ENCODE data around the gene TMEM183A. TPM values are rescaled to one million over a fixed set of nuclear protein-coding genes. Genes with fewer than 3 reads are reported as not detected.

Gene TMEM183A
- total RNA-seq, 1 experiment from 2014 or later: 64.7 TPM

GRCh38 chr1:203037509-203038190 lies 30.5 kb downstream of the TMEM183A start:
- TF ChIP-seq RAD21 (IDR thresholded peaks at IDR 0.05; ENCODE audit: low read depth) (no peak), EGR1 (IDR thresholded peaks at IDR 0.05; ENCODE audit: low read depth) (no peak), ZBTB33 (IDR thresholded peaks at IDR 0.05; ENCODE audit: extremely low read depth, insufficient replicate concordance, low read length) (no peak)
- Histone ChIP-seq H3K79me2 (ENCODE audit: insufficient read depth, low read length) (no peaks in the 10 kb centered on the region), H3K4me2 (ENCODE audit: low read length) (no peak overlapping the region), H3K4me3 (replicated peaks in 1 of 2; ENCODE audit: low read depth in 1 of 2, low read length in 2 of 2) (no peak overlapping the region), H3K9ac (ENCODE audit: low read length) (no peak overlapping the region), H4K20me1 (ENCODE audit: insufficient read depth) (no peaks in the 10 kb centered on the region), H3K36me3 (ENCODE audit: control insufficient read depth in 1 of 2, insufficient read depth in 2 of 2, low read length in 2 of 2) (no peaks in the 10 kb centered on the region), H2AFZ (ENCODE audit: low read depth, low read length, poor library complexity, severe bottlenecking) (no peak overlapping the region), H3K9me3 (ENCODE audit: control insufficient read depth in 1 of 2, insufficient read depth in 1 of 2, low read depth in 1 of 2, low read length in 2 of 2) (no peaks in the 10 kb centered on the region), H3K27ac (ENCODE audit: low read depth, low read length) (no peak overlapping the region), H3K4me1 (ENCODE audit: control insufficient read depth in 1 of 2, insufficient read depth in 2 of 2, low read length in 2 of 2) (peaks cover 0 to 22% of the 10 kb centered on the region in 2 experiments; a peak in 2 of 4 replicates), H3K9me2 (ENCODE audit: insufficient read depth) (no peaks in the 10 kb centered on the region), H3K27me3 (ENCODE audit: insufficient read depth, low read length) (no peaks in the 10 kb centered on the region)
- BruUV-seq (replicated peaks): no TSS peak
- ChIA-PET RAD21 (ENCODE audit: low non-redundant PET in 1 of 2, low total read pairs in 2 of 2, uncharacterized antibody in 2 of 2, unreplicated experiment in 2 of 2) (no interaction called here), POLR2A (no interaction called here), CTCF (interaction anchor here (1.6 to 3.3 kb wide), 2 partner anchors 135 to 231 kb away, joined by 3 to 185 read pairs; no protein-coding TSS in a partner anchor)
- ATAC-seq: no peak
- no peak for DNase-seq (ENCODE audit: low read depth, low spot score)
- intact Hi-C loops (cut with micrococcal nuclease): no loop called here

- no TSS peak for BruUV-seq (replicated peaks)
- ChIA-PET POLR2A (no interaction called here), CTCF (interaction anchor here (0.9 to 5.0 kb wide), 9 partner anchors 10 to 242 kb away, joined by 3 to 185 read pairs (median 7); no protein-coding TSS in a partner anchor), RAD21 (ENCODE audit: low non-redundant PET in 1 of 2, low total read pairs in 2 of 2, uncharacterized antibody in 2 of 2, unreplicated experiment in 2 of 2) (interaction anchor here in 1 of 2 experiments (2.4 kb wide), 1 partner anchor 178 kb away, joined by 19 read pairs; no protein-coding TSS in a partner anchor)
- DNase-seq (ENCODE audit: low read depth, low spot score) (no peak), ATAC-seq (no peak)
- Histone ChIP-seq H3K27ac (ENCODE audit: low read depth, low read length) (no peak overlapping the region), H4K20me1 (ENCODE audit: insufficient read depth) (no peaks in the 10 kb centered on the region), H3K4me1 (ENCODE audit: control insufficient read depth in 1 of 2, insufficient read depth in 2 of 2, low read length in 2 of 2) (peaks cover 0 to 22% of the 10 kb centered on the region in 2 experiments; a peak in 2 of 4 replicates), H3K9ac (ENCODE audit: low read length) (no peak overlapping the region), H3K27me3 (ENCODE audit: insufficient read depth, low read length) (no peaks in the 10 kb centered on the region), H2AFZ (ENCODE audit: low read depth, low read length, poor library complexity, severe bottlenecking) (no peak overlapping the region), H3K9me2 (ENCODE audit: insufficient read depth) (no peaks in the 10 kb centered on the region), H3K4me2 (ENCODE audit: low read length) (no peak overlapping the region), H3K36me3 (ENCODE audit: control insufficient read depth in 1 of 2, insufficient read depth in 2 of 2, low read length in 2 of 2) (no peaks in the 10 kb centered on the region), H3K79me2 (ENCODE audit: insufficient read depth, low read length) (no peaks in the 10 kb centered on the region), H3K4me3 (replicated peaks in 1 of 2; ENCODE audit: low read depth in 1 of 2, low read length in 2 of 2) (no peak overlapping the region), H3K9me3 (ENCODE audit: control insufficient read depth in 1 of 2, insufficient read depth in 1 of 2, low read depth in 1 of 2, low read length in 2 of 2) (no peaks in the 10 kb centered on the region)
- intact Hi-C loops (cut with micrococcal nuclease): no loop called here
- TF ChIP-seq TCF7L2 (IDR thresholded peaks at IDR 0.05; ENCODE audit: borderline replicate concordance, extremely low read depth, insufficient read depth, insufficient read length) (no peak), POLR2A (IDR thresholded peaks at IDR 0.05; ENCODE audit: borderline replicate concordance, extremely low read depth, insufficient read depth, insufficient read length) (no peak), RAD21 (IDR thresholded peaks at IDR 0.05; ENCODE audit: low read depth) (no peak), ZFX (IDR thresholded peaks at IDR 0.05) (no peak)
These were observed 31.1 kb downstream of the TMEM183A start for GRCh38 chr1:203038217-203038741.
